ENCODE data around the gene STEAP3. TPM values are rescaled to one million over a fixed set of nuclear protein-coding genes. Genes with fewer than 3 reads are reported as not detected.

The STEAP3 gene
- total and polyA plus RNA-seq, 2 donors (not counting 3 experiments of a cell fraction or from before 2014, with no cell fraction given): 8.6 to 17.4 TPM

GRCh38 chr2:119242276-119243119, 18.9 kb downstream of the STEAP3 start:
- H3K9me3 ChIP-seq (replicated peaks; ENCODE audit: control insufficient read depth, insufficient read depth, low read length): no peaks in the 10 kb centered on the region
- H3K4me2 ChIP-seq (ENCODE audit: insufficient read depth, low read length): no peak overlapping the region
- H4K20me1 ChIP-seq (replicated peaks; ENCODE audit: control insufficient read depth, extremely low read depth, insufficient read depth, low read length): no peaks in the 10 kb centered on the region
- TF ChIP-seq FOS (IDR thresholded peaks at IDR 0.05; ENCODE audit: borderline replicate concordance, insufficient read depth, low read length): no peak
- TF ChIP-seq POLR2AphosphoS5 (IDR thresholded peaks at IDR 0.05; ENCODE audit: insufficient read depth, low read depth, low read length): no peak
- TF ChIP-seq GATA2 (IDR thresholded peaks at IDR 0.05; ENCODE audit: insufficient read depth, insufficient read length, low read depth, low read length): no peak
- no peak for TF ChIP-seq POLR2A (IDR thresholded peaks at IDR 0.05; ENCODE audit: low read depth, low read length)
- no peak for TF ChIP-seq EZH2 (IDR thresholded peaks at IDR 0.05; ENCODE audit: borderline replicate concordance, low read depth, low read length, severe bottlenecking)
- TF ChIP-seq CTCF (IDR thresholded peaks at IDR 0.05; ENCODE audit: extremely low read depth in 1 of 2, insufficient read depth in 1 of 2, low read depth in 1 of 2, low read length in 2 of 2): no peak
- DNase-seq (ENCODE audit: low read depth, low spot score) (no peak), FAIRE-seq (no peak)
- H3K79me2 ChIP-seq (ENCODE audit: control insufficient read depth, insufficient read depth, low read length): no peaks in the 10 kb centered on the region
- no peaks in the 10 kb centered on the region for H3K4me1 ChIP-seq (ENCODE audit: control insufficient read depth, extremely low read depth, insufficient read depth, low read length)
- CTCF ChIA-PET: interaction anchor here (1.2 to 2.0 kb wide), 5 partner anchors 9 to 24 kb away, joined by 4 to 7 read pairs (median 5); no protein-coding TSS in a partner anchor
- no peak overlapping the region for H2AFZ ChIP-seq (ENCODE audit: low read depth, low read length)
- POLR2A ChIA-PET: no interaction called here
- no peaks in the 10 kb centered on the region for H3K27me3 ChIP-seq (ENCODE audit: control insufficient read depth in 2 of 2, insufficient read depth in 2 of 2, low read length in 2 of 2)
- H3K4me3 ChIP-seq (replicated peaks in 1 of 3; ENCODE audit: insufficient read depth in 1 of 3, low read depth in 1 of 3, low read length in 3 of 3): no peak overlapping the region
- H3K36me3 ChIP-seq (ENCODE audit: control insufficient read depth in 2 of 2, extremely low read depth in 1 of 2, insufficient read depth in 2 of 2, low read length in 2 of 2): no peaks in the 10 kb centered on the region
- no peak overlapping the region for H3K27ac ChIP-seq (ENCODE audit: insufficient read depth, low read depth, low read length)
- intact Hi-C loops (cut with micrococcal nuclease) (no loop called here), dilution Hi-C loops (cut with MboI; ENCODE audit: extremely low pct_ligation_motif_present, low sequenced_read_pairs) (no loop called here)
- H3K9ac ChIP-seq (replicated peaks; ENCODE audit: extremely low read depth, insufficient read depth, low read length): no peak overlapping the region
- BruUV-seq (replicated peaks): no TSS peak
- no peaks in the 10 kb centered on the region for H3K9me1 ChIP-seq (replicated peaks; ENCODE audit: control insufficient read depth, extremely low read depth, insufficient read depth, low read length)
